IMR-90 (cell line): ENCODE measurements around the gene ZFYVE21. TPM values are rescaled to one million over a fixed set of nuclear protein-coding genes. Genes with fewer than 3 reads are reported as not detected.

Experiments used
- ATAC-seq: fragments of 200-7000 bp; cut with Tn5 transposase; 2 replicates; pipeline ENCODE4 v1.9.1; 2020; ENCODE audit warnings: low read depth, mild to moderate bottlenecking, moderate library complexity
- BruUV-seq: library from RNA; stranded (reverse); fragments of 400-500 nt; replicated peaks from 2 replicates; lab custom pipeline; 2021; lab: Mats Ljungman, UMichigan
- CTCF ChIA-PET: fragments of 300-600 bp; formaldehyde crosslinking; extraction: SDS; loops from one replicate; lab custom pipeline; 2021; ENCODE audit warnings: antibody characterized with exemption; lab: Yijun Ruan, JAX
- POLR2A ChIA-PET: fragments of 300-600 bp; sonication (Branson Sonifier 250); formaldehyde crosslinking; loops from one replicate; lab custom pipeline; 2022; ENCODE audit warnings: antibody characterized with exemption; ENCODE audit not compliant: unreplicated experiment; lab: Charles Lee
- DNase-seq: peaks from one replicate; pipeline ENCODE4 v3.0.0; 2013
- H2AFZ ChIP-seq: replicated peaks from 2 replicates; pipeline ENCODE3; 2013; ENCODE audit warnings: low read length, mild to moderate bottlenecking; ENCODE audit not compliant: poor library complexity
- H2AK5ac ChIP-seq: 2 replicates; pipeline ENCODE4 v1.6.1; 2013; ENCODE audit warnings: low read depth, low read length, inconsistent platforms
- H2AK9ac ChIP-seq: replicated peaks from 2 replicates; pipeline ENCODE3; 2013; ENCODE audit warnings: mild to moderate bottlenecking, low read depth, low read length, moderate library complexity; ENCODE audit not compliant: poor library complexity
- H2BK120ac ChIP-seq: 2 replicates; pipeline ENCODE4 v1.6.1; 2013; ENCODE audit warnings: low read depth, low read length, inconsistent platforms
- H2BK15ac ChIP-seq: 3 replicates; pipeline ENCODE4 v1.6.1; 2013; ENCODE audit warnings: low read depth, low read length, inconsistent platforms
- H2BK20ac ChIP-seq: 2 replicates; pipeline ENCODE4 v1.6.1; 2013; ENCODE audit warnings: low read depth, mild to moderate bottlenecking, inconsistent platforms, low read length, moderate library complexity
- H2BK5ac ChIP-seq: 2 replicates; pipeline ENCODE4 v1.6.1; 2013; ENCODE audit warnings: mild to moderate bottlenecking, low read depth, low read length, inconsistent platforms; ENCODE audit not compliant: poor library complexity, severe bottlenecking
- H3K14ac ChIP-seq: replicated peaks from 2 replicates; pipeline ENCODE4 v1.6.1; 2013; ENCODE audit warnings: low read depth, low read length, inconsistent platforms
- H3K18ac ChIP-seq: 2 replicates; pipeline ENCODE4 v1.6.1; 2013; ENCODE audit warnings: low read depth, low read length, control low read depth
- H3K23ac ChIP-seq: 2 replicates; pipeline ENCODE4 v1.6.1; 2013; ENCODE audit warnings: low read depth, low read length, inconsistent platforms
- H3K27ac ChIP-seq: 2 replicates; pipeline ENCODE4 v1.5.1; 2013; ENCODE audit warnings: mild to moderate bottlenecking, control low read depth, low read length; ENCODE audit not compliant: insufficient read depth
- H3K27me3 ChIP-seq: 2 replicates; pipeline ENCODE4 v1.6.1; 2013; ENCODE audit warnings: low read length; ENCODE audit not compliant: control insufficient read depth, insufficient read depth
- H3K36me3 ChIP-seq: 2 replicates; pipeline ENCODE4 v1.6.1; 2013; ENCODE audit warnings: low read length, mixed read lengths; ENCODE audit not compliant: control insufficient read depth, insufficient read depth
- H3K4ac ChIP-seq: 2 replicates; pipeline ENCODE4 v1.6.1; 2013; ENCODE audit warnings: low read depth, low read length, inconsistent platforms
- H3K4me1 ChIP-seq: 2 replicates; pipeline ENCODE4 v1.6.1; 2013; ENCODE audit warnings: low read length, mixed read lengths; ENCODE audit not compliant: control insufficient read depth, insufficient read depth
- H3K4me2 ChIP-seq: 2 replicates; pipeline ENCODE4 v1.6.1; 2013; ENCODE audit warnings: low read depth, mild to moderate bottlenecking, control low read depth, low read length, moderate library complexity
- H3K4me3 ChIP-seq: 2 replicates; pipeline ENCODE4 v1.5.1; 2013; ENCODE audit warnings: low read depth, mild to moderate bottlenecking, control low read depth, low read length, moderate library complexity; ENCODE audit not compliant: insufficient read depth
- H3K56ac ChIP-seq: 2 replicates; pipeline ENCODE4 v1.6.1; 2013; ENCODE audit warnings: low read length, inconsistent platforms; ENCODE audit not compliant: insufficient read depth; ENCODE audit errors: extremely low read depth
- H3K79me1 ChIP-seq, 2 experiments: 2 replicates each; pipeline ENCODE4 v1.6.1; 2013; ENCODE audit warnings: low read length in 2 of 2, inconsistent platforms in 1 of 2, low read depth in 1 of 2
- H3K9ac ChIP-seq: 2 replicates; pipeline ENCODE4 v1.6.1; 2013; ENCODE audit warnings: low read depth, low read length, control low read depth
- H3K9me1 ChIP-seq: 2 replicates; pipeline ENCODE4 v1.6.1; 2013; ENCODE audit warnings: low read length, inconsistent platforms; ENCODE audit not compliant: insufficient read depth
- H3K9me3 ChIP-seq: 2 replicates; pipeline ENCODE4 v1.6.1; 2013; ENCODE audit warnings: low read length; ENCODE audit not compliant: control insufficient read depth, insufficient read depth
- H4K20me1 ChIP-seq: 2 replicates; pipeline ENCODE4 v1.6.1; 2013; ENCODE audit warnings: low read length, inconsistent platforms; ENCODE audit not compliant: insufficient read depth
- H4K5ac ChIP-seq: 2 replicates; pipeline ENCODE4 v1.6.1; 2013; ENCODE audit warnings: mild to moderate bottlenecking, low read depth, low read length, control low read depth
- H4K8ac ChIP-seq, 2 experiments: 2 replicates each; pipeline ENCODE4 v1.6.1; 2013; ENCODE audit warnings: low read depth in 2 of 2, low read length in 2 of 2, control low read depth in 1 of 2, inconsistent platforms in 1 of 2
- H4K91ac ChIP-seq: 2 replicates; pipeline ENCODE4 v1.6.1; 2013; ENCODE audit warnings: low read depth, low read length, inconsistent platforms; ENCODE audit not compliant: insufficient read depth
- CEBPB ChIP-seq: IDR thresholded peaks from 2 replicates; pipeline ENCODE4 v1.6.1; 2012; ENCODE audit warnings: low read depth, low read length, improper control_type of control experiment
- NFE2L2 ChIP-seq: fragments of 150-350 bp; IDR thresholded peaks from 2 replicates; pipeline ENCODE4 v1.6.1; 2016; ENCODE audit warnings: low read depth, mild to moderate bottlenecking, low read length
- WGBS, 2 experiments: methylation state at CpG; one replicate each; pipeline versions ENCODE4 v1.1.5 to v1.1.7; 2013; ENCODE audit warnings: missing lambda C conversion rate in 2 of 2; ENCODE audit not compliant: insufficient read length in 1 of 2; ENCODE audit errors: extremely low coverage in 2 of 2; 5-methylcytosine and 5-hydroxymethylcytosine counted together
- dilution Hi-C: fragments of 300-500 bp; cut with HindIII; formaldehyde crosslinking; loops from one replicate; pipeline ENCODE4 v1.14.3; 2018; ENCODE audit warnings: low sequenced_read_pairs; ENCODE audit not compliant: unreplicated experiment
- in situ Hi-C: fragments of 300-500 bp; cut with MboI; formaldehyde crosslinking; loops from 3 replicates; pipeline ENCODE4 v1.14.3; 2019; ENCODE audit warnings: low sequenced_read_pairs, inconsistent platforms, mixed read lengths
- intact Hi-C: fragments of 100-400 bp; cut with micrococcal nuclease; formaldehyde crosslinking; loops from 2 replicates; pipeline ENCODE4 v1.10.0; 2022
- polyA plus RNA-seq, 3 experiments: library from polyadenylated mRNA; depleted of rRNA; stranded (reverse); fragments of >200 nt; gene quantifications; 2 replicates each; pipeline ENCODE4 v1.2.3, GENCODE V29; 2012; ENCODE audit warnings: low replicate concordance in 1 of 3
- total RNA-seq: library from RNA; depleted of rRNA; stranded (reverse); fragments of >200 nt; gene quantifications from 2 replicates; pipeline ENCODE4 v1.2.3, GENCODE V29; 2012

The ZFYVE21 gene
- total and polyA plus RNA-seq, 2 of the 4 experiments (the other 2 are of a cell fraction), result 41.2 to 89.2 TPM

DNA sequence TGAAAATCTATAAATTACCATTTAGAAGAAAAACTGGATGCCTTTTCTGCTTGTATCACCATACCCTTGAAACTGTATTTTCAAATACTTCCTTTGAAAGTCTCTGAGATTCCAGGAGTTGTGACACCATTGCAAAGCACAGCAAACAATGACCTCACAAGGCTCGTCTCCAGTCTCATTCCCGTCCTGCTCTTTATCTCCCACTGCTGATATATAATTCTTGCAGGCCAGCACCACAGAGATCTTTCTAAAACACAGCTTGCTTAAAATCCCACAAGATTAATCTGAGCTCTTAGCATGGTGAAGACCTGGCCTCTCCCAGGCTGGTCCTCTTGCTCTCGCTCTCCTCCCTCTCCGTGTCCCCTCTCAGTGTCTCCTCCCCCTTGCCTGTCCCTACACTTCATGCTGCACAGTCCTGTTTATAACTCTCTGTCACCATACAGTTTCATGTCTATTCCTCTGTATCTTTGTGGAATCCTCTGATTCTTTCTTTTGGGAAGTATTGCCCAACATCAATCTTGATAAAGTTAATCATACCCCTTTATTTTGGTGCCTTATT, 51.8 kb downstream of the ZFYVE21 start:
- Histone ChIP-seq H3K27ac (no peak overlapping the region), H3K79me1 (no peaks in the 10 kb centered on the region), H2AFZ (no peak overlapping the region), H3K18ac (no peak overlapping the region), H2BK15ac (no peak overlapping the region), H4K5ac (no peak overlapping the region), H2BK5ac (no peak overlapping the region), H3K14ac (no peak overlapping the region), H3K36me3 (no peaks in the 10 kb centered on the region), H2BK20ac (no peak overlapping the region), H2BK120ac (no peak overlapping the region), H3K27me3 (no peaks in the 10 kb centered on the region), H2AK5ac (no peak overlapping the region), H4K20me1 (no peaks in the 10 kb centered on the region), H3K9ac (no peak overlapping the region), H3K9me3 (no peaks in the 10 kb centered on the region), H3K4me2 (no peak overlapping the region; the same call in 1 of the 2 replicates), H3K9me1 (peaks cover 2% of the 10 kb centered on the region; the same call in 1 of the 2 replicates), H2AK9ac (no peak overlapping the region), H4K91ac (no peak overlapping the region), H3K23ac (no peak overlapping the region), H3K4me3 (no peak overlapping the region), H3K4ac (no peak overlapping the region), H3K56ac (no peak overlapping the region), H4K8ac (no peak overlapping the region), H3K4me1 (0 out of 2 replicates have a peak, but pooled peaks cover 1% of the 10 kb centered on the region)
- ChIA-PET POLR2A (no interaction called here), CTCF (no interaction called here)
- 27% methylated on average over 3 of the region's 4 CpGs; no CpG with 5 or more reads in 1 of the 2 experiments for WGBS, 2 experiments
- BruUV-seq, result no TSS peak
- ATAC-seq, result peak; percentile 81
- intact Hi-C loops, result no loop called here
- DNase-seq, result peak; percentile 37
- in situ Hi-C loops, result no loop called here
- no peak for TF ChIP-seq NFE2L2
- TF ChIP-seq CEBPB, result peak; percentile 41; the same call in 1 of the 2 replicates
- dilution Hi-C loops, result no loop called here
